Measurements from ENCODE around the gene RASAL1. TPM values are rescaled to one million over a fixed set of nuclear protein-coding genes. Genes with fewer than 3 reads are reported as not detected.
A peak's percentile ranks its signal among the peaks of the same experiment; 100 is the strongest.

The RASAL1 gene
- total and polyA plus RNA-seq, 2 experiments from 2014 or later: 0.24 to 0.33 TPM

- no peaks in the 10 kb centered on the region for H3K36me3 ChIP-seq
- no peaks in the 10 kb centered on the region for H3K4me1 ChIP-seq (ENCODE audit: low read depth)
- no peaks in the 10 kb centered on the region for H3K9me3 ChIP-seq (ENCODE audit: low read depth)
- H3K27ac ChIP-seq: no peak overlapping the region
- peaks cover 63% of the 10 kb centered on the region for H3K27me3 ChIP-seq
- TF ChIP-seq CTCF (IDR thresholded peaks at IDR 0.05; ENCODE audit: low read depth, low read length): no peak
- H3K4me3 ChIP-seq: peak overlapping the region; percentile 39
- DNase-seq (ENCODE audit: low read depth in 1 of 2, low spot score in 1 of 2): no peak
These were observed 79.3 kb downstream of the RASAL1 start for GRCh38 chr12:113056381-113056630.

- H3K4me1 ChIP-seq (ENCODE audit: low read depth): no peaks in the 10 kb centered on the region
- H3K27ac ChIP-seq: no peak overlapping the region
- no peak for DNase-seq (ENCODE audit: low read depth in 1 of 2, low spot score in 1 of 2)
- H3K9me3 ChIP-seq (ENCODE audit: low read depth): no peaks in the 10 kb centered on the region
- H3K36me3 ChIP-seq: no peaks in the 10 kb centered on the region
- H3K27me3 ChIP-seq: peaks cover 63% of the 10 kb centered on the region
- TF ChIP-seq CTCF (IDR thresholded peaks at IDR 0.05; ENCODE audit: low read depth, low read length): no peak
- H3K4me3 ChIP-seq: no peak overlapping the region
These were observed 79.8 kb downstream of the RASAL1 start for GRCh38 chr12:113055594-113056380.

GRCh38 chr12:113054948-113055486, 80.5 kb downstream of the RASAL1 start:
- H3K4me3 ChIP-seq: no peak overlapping the region
- no peak overlapping the region for H3K27ac ChIP-seq
- no peaks in the 10 kb centered on the region for H3K4me1 ChIP-seq (ENCODE audit: low read depth)
- H3K9me3 ChIP-seq (ENCODE audit: low read depth): no peaks in the 10 kb centered on the region
- no peaks in the 10 kb centered on the region for H3K36me3 ChIP-seq
- no peak for DNase-seq (ENCODE audit: low read depth in 1 of 2, low spot score in 1 of 2)
- peaks cover 63% of the 10 kb centered on the region for H3K27me3 ChIP-seq
- TF ChIP-seq CTCF (IDR thresholded peaks at IDR 0.05; ENCODE audit: low read depth, low read length): no peak

- no peak for DNase-seq (ENCODE audit: low read depth in 1 of 2, low spot score in 1 of 2)
- Histone ChIP-seq H3K27ac (no peak overlapping the region), H3K36me3 (no peaks in the 10 kb centered on the region), H3K9me3 (ENCODE audit: low read depth) (no peaks in the 10 kb centered on the region), H3K27me3 (peaks cover 50% of the 10 kb centered on the region), H3K4me3 (no peak overlapping the region), H3K4me1 (ENCODE audit: low read depth) (no peaks in the 10 kb centered on the region)
- no peak for TF ChIP-seq CTCF (IDR thresholded peaks at IDR 0.05; ENCODE audit: low read depth, low read length)
These were observed 83.2 kb downstream of the RASAL1 start for GRCh38 chr12:113052326-113052725.

- H3K36me3 ChIP-seq: no peaks in the 10 kb centered on the region
- H3K4me3 ChIP-seq: no peak overlapping the region
- TF ChIP-seq CTCF (IDR thresholded peaks at IDR 0.05; ENCODE audit: low read depth, low read length): no peak
- no peaks in the 10 kb centered on the region for H3K4me1 ChIP-seq (ENCODE audit: low read depth)
- H3K27me3 ChIP-seq: peaks cover 48% of the 10 kb centered on the region
- no peak overlapping the region for H3K27ac ChIP-seq
- H3K9me3 ChIP-seq (ENCODE audit: low read depth): no peaks in the 10 kb centered on the region
- DNase-seq (ENCODE audit: low read depth in 1 of 2, low spot score in 1 of 2): no peak
These were observed 83.8 kb downstream of the RASAL1 start for GRCh38 chr12:113051759-113052158.

All from cardiac muscle cell (in vitro differentiated cells and primary cell).